C4-2B (cell line): ENCODE measurements around the gene MUC5AC.
"Not testable (repeated sequence)": the region's sequence is repeated elsewhere in the genome, so short reads cannot be mapped to it uniquely, and the experiment has no call there.

Experiments
- CTCF ChIP-seq: fragments of 450-650 bp; conservative IDR thresholded peaks from 2 replicates; pipeline ENCODE4 v1.5.1; 2017; ENCODE audit warnings: mild to moderate bottlenecking
- ZFX ChIP-seq: fragments of 450-650 bp; IDR thresholded peaks from 2 replicates; pipeline ENCODE4 v1.6.1; 2017

- TF ChIP-seq CTCF, ZFX: not testable (repeated sequence)
Observed at GRCh38 chr11:1164779-1165255, 7.1 kb downstream of the MUC5AC start.
